ENCODE measurements around the gene USP37. TPM values are rescaled to one million over a fixed set of nuclear protein-coding genes. Genes with fewer than 3 reads are reported as not detected.

The USP37 gene
- polyA plus RNA-seq, 1 donor: 9.0 TPM

DNA sequence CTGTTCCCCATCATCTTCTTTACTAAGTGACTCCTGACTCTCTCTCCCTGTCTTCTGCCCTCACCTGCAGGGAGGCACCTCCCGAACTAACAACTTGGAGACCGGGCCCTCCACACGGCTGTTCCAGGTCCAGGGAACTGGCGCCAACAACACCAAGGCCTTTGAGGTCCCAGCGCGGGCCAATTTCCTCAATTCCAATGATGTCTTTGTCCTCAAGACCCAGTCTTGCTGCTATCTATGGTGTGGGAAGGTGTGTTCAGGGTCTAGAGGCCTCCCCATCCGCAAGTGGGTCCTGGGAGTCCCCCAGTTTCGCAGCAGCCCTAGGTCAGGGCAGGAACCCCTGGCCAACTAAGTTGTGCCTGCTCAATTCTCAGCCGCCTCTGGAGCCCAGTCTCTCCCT is 133.7 kb downstream of the USP37 start:
- Histone ChIP-seq H3K4me3 (ENCODE audit: low read length) (no peak overlapping the region), H3K27me3 (ENCODE audit: control insufficient read depth, insufficient read depth, low read length) (no peaks in the 10 kb centered on the region), H3K9me3 (ENCODE audit: control insufficient read depth, low read depth, low read length) (no peaks in the 10 kb centered on the region), H3K36me3 (ENCODE audit: control insufficient read depth, insufficient read depth, low read length) (peaks cover 87% of the 10 kb centered on the region), H3K4me1 (ENCODE audit: control insufficient read depth, insufficient read depth, low read length) (peaks cover 10% of the 10 kb centered on the region), H3K27ac (ENCODE audit: low read length) (no peak overlapping the region)
- no peak for DNase-seq
- WGBS (ENCODE audit: insufficient coverage, low lambda C conversion rate): 100% methylated on average over 1 of the region's 9 CpGs

DNA sequence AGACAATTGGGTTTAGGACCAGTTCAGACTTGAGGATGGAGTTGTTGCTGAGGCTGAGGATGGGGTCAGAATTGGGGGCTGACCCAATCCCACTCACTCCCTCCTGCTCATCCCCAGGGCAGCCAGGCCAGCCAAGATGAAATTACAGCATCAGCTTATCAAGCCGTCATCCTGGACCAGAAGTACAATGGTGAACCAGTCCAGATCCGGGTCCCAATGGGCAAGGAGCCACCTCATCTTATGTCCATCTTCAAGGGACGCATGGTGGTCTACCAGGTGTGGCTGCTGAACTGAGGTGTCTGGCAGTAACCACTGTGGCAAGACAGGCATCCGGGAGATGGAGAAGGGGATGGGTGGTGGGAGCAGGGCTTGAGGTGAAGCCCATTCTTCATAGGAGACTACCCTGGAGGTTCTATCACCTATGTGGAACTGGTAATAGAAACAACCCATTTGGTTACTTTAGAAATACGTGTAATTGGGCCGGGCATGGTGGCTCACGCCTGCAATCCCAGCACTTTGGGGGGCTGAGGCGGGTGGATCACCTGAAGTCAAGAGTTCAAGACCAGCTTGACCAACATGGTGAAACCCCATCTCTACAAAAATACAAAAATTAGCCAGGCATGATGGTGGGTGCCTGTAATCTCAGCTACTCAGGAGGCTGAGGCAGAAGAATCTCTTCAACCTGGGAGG is 135.3 kb downstream of the USP37 start:
- Histone ChIP-seq H3K27me3 (ENCODE audit: control insufficient read depth, insufficient read depth, low read length) (no peaks in the 10 kb centered on the region), H3K4me1 (ENCODE audit: control insufficient read depth, insufficient read depth, low read length) (no peaks in the 10 kb centered on the region), H3K36me3 (ENCODE audit: control insufficient read depth, insufficient read depth, low read length) (peaks cover 88% of the 10 kb centered on the region), H3K9me3 (ENCODE audit: control insufficient read depth, low read depth, low read length) (no peaks in the 10 kb centered on the region), H3K4me3 (ENCODE audit: low read length) (no peak overlapping the region), H3K27ac (ENCODE audit: low read length) (no peak overlapping the region)
- DNase-seq: no peak
- 100% methylated on average over 1 of the region's 8 CpGs for WGBS (ENCODE audit: insufficient coverage, low lambda C conversion rate)

- WGBS (ENCODE audit: insufficient coverage, low lambda C conversion rate): no CpG with 5 or more reads among the region's 10 CpGs
- no peak overlapping the region for H3K4me3 ChIP-seq (ENCODE audit: low read length)
- H3K4me1 ChIP-seq (ENCODE audit: control insufficient read depth, insufficient read depth, low read length): no peaks in the 10 kb centered on the region
- H3K27me3 ChIP-seq (ENCODE audit: control insufficient read depth, insufficient read depth, low read length): no peaks in the 10 kb centered on the region
- H3K27ac ChIP-seq (ENCODE audit: low read length): no peak overlapping the region
- peaks cover 86% of the 10 kb centered on the region for H3K36me3 ChIP-seq (ENCODE audit: control insufficient read depth, insufficient read depth, low read length)
- DNase-seq: no peak
- H3K9me3 ChIP-seq (ENCODE audit: control insufficient read depth, low read depth, low read length): no peaks in the 10 kb centered on the region
Observed at GRCh38 chr2:218431878-218432277, 136.3 kb downstream of the USP37 start.

- H3K4me1 ChIP-seq (ENCODE audit: control insufficient read depth, insufficient read depth, low read length): no peaks in the 10 kb centered on the region
- no CpG with 5 or more reads among the region's 11 CpGs for WGBS (ENCODE audit: insufficient coverage, low lambda C conversion rate)
- H3K4me3 ChIP-seq (ENCODE audit: low read length): no peak overlapping the region
- DNase-seq: no peak
- H3K27ac ChIP-seq (ENCODE audit: low read length): no peak overlapping the region
- no peaks in the 10 kb centered on the region for H3K9me3 ChIP-seq (ENCODE audit: control insufficient read depth, low read depth, low read length)
- H3K36me3 ChIP-seq (ENCODE audit: control insufficient read depth, insufficient read depth, low read length): peaks cover 80% of the 10 kb centered on the region
- H3K27me3 ChIP-seq (ENCODE audit: control insufficient read depth, insufficient read depth, low read length): no peaks in the 10 kb centered on the region
Observed at GRCh38 chr2:218430721-218431120, 137.4 kb downstream of the USP37 start.

GRCh38 chr2:218429911-218430692 is 138.0 kb downstream of the USP37 start:
- Histone ChIP-seq H3K27ac (ENCODE audit: low read length) (no peak overlapping the region), H3K4me3 (ENCODE audit: low read length) (no peak overlapping the region), H3K27me3 (ENCODE audit: control insufficient read depth, insufficient read depth, low read length) (no peaks in the 10 kb centered on the region), H3K4me1 (ENCODE audit: control insufficient read depth, insufficient read depth, low read length) (no peaks in the 10 kb centered on the region), H3K9me3 (ENCODE audit: control insufficient read depth, low read depth, low read length) (no peaks in the 10 kb centered on the region), H3K36me3 (ENCODE audit: control insufficient read depth, insufficient read depth, low read length) (peaks cover 80% of the 10 kb centered on the region)
- DNase-seq: no peak
- WGBS (ENCODE audit: insufficient coverage, low lambda C conversion rate): no CpG with 5 or more reads among the region's 9 CpGs

GRCh38 chr2:218428846-218429558 is 139.1 kb downstream of the USP37 start:
- Histone ChIP-seq H3K4me1 (ENCODE audit: control insufficient read depth, insufficient read depth, low read length) (peaks cover under 1% of the 10 kb centered on the region), H3K9me3 (ENCODE audit: control insufficient read depth, low read depth, low read length) (peaks cover 2% of the 10 kb centered on the region), H3K27me3 (ENCODE audit: control insufficient read depth, insufficient read depth, low read length) (no peaks in the 10 kb centered on the region), H3K27ac (ENCODE audit: low read length) (no peak overlapping the region), H3K36me3 (ENCODE audit: control insufficient read depth, insufficient read depth, low read length) (peaks cover 75% of the 10 kb centered on the region), H3K4me3 (ENCODE audit: low read length) (no peak overlapping the region)
- no CpG with 5 or more reads among the region's 24 CpGs for WGBS (ENCODE audit: insufficient coverage, low lambda C conversion rate)
- DNase-seq: no peak

DNA sequence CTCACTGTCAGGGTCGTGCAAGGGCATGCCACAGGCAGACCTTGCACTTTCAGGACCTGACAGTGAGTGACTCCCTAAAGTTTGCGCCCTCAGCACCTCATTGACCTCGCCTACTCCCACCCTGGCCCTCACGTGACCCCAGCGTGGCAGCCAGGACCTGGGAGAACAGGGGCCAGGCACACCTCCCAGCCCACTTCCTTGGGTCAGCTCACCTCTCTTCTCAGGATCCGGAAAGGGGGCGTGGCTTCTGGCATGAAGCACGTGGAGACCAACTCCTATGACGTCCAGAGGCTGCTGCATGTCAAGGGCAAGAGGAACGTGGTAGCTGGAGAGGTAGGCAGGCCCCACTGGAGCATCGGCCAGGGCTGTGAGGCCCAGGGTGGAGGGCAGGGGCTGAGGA is 140.4 kb downstream of the USP37 start:
- H3K27me3 ChIP-seq (ENCODE audit: control insufficient read depth, insufficient read depth, low read length): no peaks in the 10 kb centered on the region
- no CpG with 5 or more reads among the region's 11 CpGs for WGBS (ENCODE audit: insufficient coverage, low lambda C conversion rate)
- H3K4me1 ChIP-seq (ENCODE audit: control insufficient read depth, insufficient read depth, low read length): peaks cover 11% of the 10 kb centered on the region
- H3K9me3 ChIP-seq (ENCODE audit: control insufficient read depth, low read depth, low read length): peaks cover 2% of the 10 kb centered on the region
- DNase-seq: no peak
- H3K36me3 ChIP-seq (ENCODE audit: control insufficient read depth, insufficient read depth, low read length): peaks cover 78% of the 10 kb centered on the region
- H3K27ac ChIP-seq (ENCODE audit: low read length): no peak overlapping the region
- H3K4me3 ChIP-seq (ENCODE audit: low read length): no peak overlapping the region

DNA sequence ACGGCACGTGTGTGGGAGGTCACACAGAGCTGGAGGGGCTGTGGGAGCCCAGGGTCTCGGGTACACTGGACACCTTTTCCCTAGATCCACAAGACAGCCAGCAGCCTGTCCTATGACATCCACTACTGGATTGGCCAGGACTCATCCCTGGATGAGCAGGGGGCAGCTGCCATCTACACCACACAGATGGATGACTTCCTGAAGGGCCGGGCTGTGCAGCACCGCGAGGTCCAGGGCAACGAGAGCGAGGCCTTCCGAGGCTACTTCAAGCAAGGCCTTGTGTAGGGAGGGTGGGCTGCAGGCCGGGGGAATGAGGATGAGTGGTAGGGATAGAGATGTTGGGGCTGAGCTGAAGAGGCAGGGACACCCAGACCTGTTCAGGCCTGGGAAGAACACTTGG is 142.6 kb downstream of the USP37 start:
- peaks cover 23% of the 10 kb centered on the region for H3K4me1 ChIP-seq (ENCODE audit: control insufficient read depth, insufficient read depth, low read length)
- H3K27ac ChIP-seq (ENCODE audit: low read length): no peak overlapping the region
- H3K36me3 ChIP-seq (ENCODE audit: control insufficient read depth, insufficient read depth, low read length): peaks cover 58% of the 10 kb centered on the region
- no peak overlapping the region for H3K4me3 ChIP-seq (ENCODE audit: low read length)
- H3K27me3 ChIP-seq (ENCODE audit: control insufficient read depth, insufficient read depth, low read length): no peaks in the 10 kb centered on the region
- no CpG with 5 or more reads among the region's 10 CpGs for WGBS (ENCODE audit: insufficient coverage, low lambda C conversion rate)
- DNase-seq: no peak
- H3K9me3 ChIP-seq (ENCODE audit: control insufficient read depth, low read depth, low read length): peaks cover 2% of the 10 kb centered on the region

DNA sequence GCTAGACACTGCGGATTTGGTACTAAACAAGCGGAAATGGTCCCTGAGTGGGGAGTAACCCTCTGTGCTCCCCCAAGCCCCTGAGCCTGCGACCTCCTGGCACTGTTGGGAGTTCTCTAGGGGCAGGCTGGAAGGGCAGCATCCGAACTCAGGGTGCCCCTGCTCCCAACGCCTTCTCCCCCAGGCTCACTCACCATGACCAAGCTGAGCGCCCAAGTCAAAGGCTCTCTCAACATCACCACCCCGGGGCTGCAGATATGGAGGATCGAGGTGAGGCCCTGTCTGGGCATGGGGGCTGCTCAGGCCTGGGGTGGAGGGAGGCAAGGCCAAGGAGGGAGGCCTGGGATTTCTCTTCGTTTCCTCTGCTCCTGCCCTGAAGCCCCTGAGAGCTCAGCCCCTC is 144.6 kb downstream of the USP37 start:
- peaks cover 24% of the 10 kb centered on the region for H3K4me1 ChIP-seq (ENCODE audit: control insufficient read depth, insufficient read depth, low read length)
- no CpG with 5 or more reads among the region's 9 CpGs for WGBS (ENCODE audit: insufficient coverage, low lambda C conversion rate)
- peaks cover 41% of the 10 kb centered on the region for H3K36me3 ChIP-seq (ENCODE audit: control insufficient read depth, insufficient read depth, low read length)
- DNase-seq: no peak
- H3K4me3 ChIP-seq (ENCODE audit: low read length): no peak overlapping the region
- H3K27me3 ChIP-seq (ENCODE audit: control insufficient read depth, insufficient read depth, low read length): no peaks in the 10 kb centered on the region
- H3K9me3 ChIP-seq (ENCODE audit: control insufficient read depth, low read depth, low read length): peaks cover 2% of the 10 kb centered on the region
- H3K27ac ChIP-seq (ENCODE audit: low read length): no peak overlapping the region

- Histone ChIP-seq H3K9me3 (ENCODE audit: control insufficient read depth, low read depth, low read length) (peaks cover 2% of the 10 kb centered on the region), H3K27me3 (ENCODE audit: control insufficient read depth, insufficient read depth, low read length) (no peaks in the 10 kb centered on the region), H3K4me3 (ENCODE audit: low read length) (peak overlapping the region; percentile 24), H3K27ac (ENCODE audit: low read length) (peak overlapping the region; percentile 96), H3K4me1 (ENCODE audit: control insufficient read depth, insufficient read depth, low read length) (peaks cover 33% of the 10 kb centered on the region), H3K36me3 (ENCODE audit: control insufficient read depth, insufficient read depth, low read length) (peaks cover 31% of the 10 kb centered on the region)
- WGBS (ENCODE audit: insufficient coverage, low lambda C conversion rate): no CpG with 5 or more reads among the region's 9 CpGs
- DNase-seq: peak; percentile 62 to 77
Observed at GRCh38 chr2:218422403-218423086, 145.6 kb downstream of the USP37 start.

Measured in large intestine (tissue), 3 donors.